ENCODE measurements around the gene ZNF320.
"Not testable (repeated sequence)": the region's sequence is repeated elsewhere in the genome, so short reads cannot be mapped to it uniquely, and the experiment has no call there.

Gene ZNF320

DNA sequence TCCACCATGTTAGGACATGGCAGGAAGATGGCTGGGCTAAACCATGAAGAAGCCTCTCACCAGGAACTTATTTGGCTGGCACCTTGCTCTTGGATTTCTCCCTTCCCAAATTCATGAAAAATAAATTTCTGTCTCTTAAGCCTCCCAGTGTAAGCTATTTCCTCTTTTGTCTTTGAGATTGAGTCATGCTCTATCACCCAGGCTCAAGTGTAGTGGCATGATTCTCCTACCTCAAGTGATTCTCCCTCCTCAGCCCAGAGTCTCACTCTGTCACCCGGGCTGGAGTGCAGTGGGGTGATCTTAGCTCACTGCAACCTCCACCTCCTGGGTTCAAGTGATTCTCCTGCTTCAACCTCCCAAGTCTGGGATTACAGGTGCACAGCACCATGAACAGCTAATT lies 13.2 kb upstream of the ZNF320 start:
- peaks cover 85% of the 10 kb centered on the region for H3K36me3 ChIP-seq (ENCODE audit: insufficient read depth, low read length)
- H2AFZ ChIP-seq (ENCODE audit: low read length): no peak overlapping the region

DNA sequence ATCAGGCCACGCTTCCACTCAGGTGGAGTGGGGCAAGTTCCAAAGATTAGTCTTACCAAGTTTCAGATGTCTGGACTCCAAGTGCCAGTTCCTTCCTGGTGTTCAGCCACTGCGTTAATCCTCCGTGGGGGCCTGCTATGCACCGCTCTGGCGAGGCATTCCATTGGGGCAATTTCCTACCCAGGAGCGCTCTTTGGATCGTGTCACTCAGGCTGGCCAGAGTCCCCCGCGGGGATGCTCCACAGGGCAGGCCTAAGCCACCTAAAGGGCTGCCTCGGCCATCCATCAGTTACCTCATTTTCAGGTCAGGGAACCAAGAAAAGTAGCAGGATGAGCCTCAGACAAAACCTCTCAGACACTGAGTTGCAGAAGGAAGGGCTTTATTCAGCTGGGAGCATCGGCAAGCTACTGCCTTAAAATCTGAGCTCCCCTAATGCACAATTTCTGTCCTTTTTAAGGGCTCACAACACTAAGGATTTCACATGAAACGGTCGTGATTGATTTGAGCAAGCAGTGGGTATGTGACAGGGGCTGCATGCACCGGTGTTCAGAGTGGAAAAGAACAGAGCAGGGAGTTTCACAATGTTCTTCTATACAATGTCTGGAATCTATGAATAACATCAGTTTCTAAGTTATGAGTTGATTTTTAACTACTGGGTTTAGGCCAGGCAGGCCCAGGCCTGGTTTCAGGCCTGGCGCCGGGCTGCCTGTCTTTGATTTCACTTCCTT lies 6.8 kb upstream of the ZNF320 start:
- not testable (repeated sequence) for H3K9me3 ChIP-seq (ENCODE audit: low read length); H3K9me2 ChIP-seq (ENCODE audit: low read depth, low read length); H3K27ac ChIP-seq (ENCODE audit: low read depth, low read length, poor library complexity, severe bottlenecking); H3K4me3 ChIP-seq (ENCODE audit: low read depth, low read length, poor library complexity, severe bottlenecking); H3K4me2 ChIP-seq (ENCODE audit: low read length); H3K27me3 ChIP-seq (ENCODE audit: insufficient read depth, low read length); H3K4me1 ChIP-seq (ENCODE audit: insufficient read depth, low read length, severe bottlenecking); H3F3A ChIP-seq (ENCODE audit: insufficient read depth, low read length); H2AFZ ChIP-seq (ENCODE audit: low read length); H4K20me1 ChIP-seq (ENCODE audit: insufficient read depth, low read length); H3K9ac ChIP-seq (ENCODE audit: low read length); H3K79me2 ChIP-seq (ENCODE audit: insufficient read depth, low read length)
- H3K36me3 ChIP-seq (ENCODE audit: insufficient read depth, low read length): peaks cover 33% of the 10 kb centered on the region

More for the DNA sequence above, 13.2 kb upstream of the ZNF320 start:
- no peak for TF ChIP-seq EZH2 (IDR thresholded peaks at IDR 0.05; ENCODE audit: borderline replicate concordance, low read length)
- TF ChIP-seq, protein P1, sequence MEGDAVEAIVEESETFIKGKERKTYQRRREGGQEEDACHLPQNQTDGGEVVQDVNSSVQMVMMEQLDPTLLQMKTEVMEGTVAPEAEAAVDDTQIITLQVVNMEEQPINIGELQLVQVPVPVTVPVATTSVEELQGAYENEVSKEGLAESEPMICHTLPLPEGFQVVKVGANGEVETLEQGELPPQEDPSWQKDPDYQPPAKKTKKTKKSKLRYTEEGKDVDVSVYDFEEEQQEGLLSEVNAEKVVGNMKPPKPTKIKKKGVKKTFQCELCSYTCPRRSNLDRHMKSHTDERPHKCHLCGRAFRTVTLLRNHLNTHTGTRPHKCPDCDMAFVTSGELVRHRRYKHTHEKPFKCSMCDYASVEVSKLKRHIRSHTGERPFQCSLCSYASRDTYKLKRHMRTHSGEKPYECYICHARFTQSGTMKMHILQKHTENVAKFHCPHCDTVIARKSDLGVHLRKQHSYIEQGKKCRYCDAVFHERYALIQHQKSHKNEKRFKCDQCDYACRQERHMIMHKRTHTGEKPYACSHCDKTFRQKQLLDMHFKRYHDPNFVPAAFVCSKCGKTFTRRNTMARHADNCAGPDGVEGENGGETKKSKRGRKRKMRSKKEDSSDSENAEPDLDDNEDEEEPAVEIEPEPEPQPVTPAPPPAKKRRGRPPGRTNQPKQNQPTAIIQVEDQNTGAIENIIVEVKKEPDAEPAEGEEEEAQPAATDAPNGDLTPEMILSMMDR (IDR thresholded peaks at IDR 0.05; ENCODE audit: low read length): no peak
- Histone ChIP-seq H3K79me2 (ENCODE audit: insufficient read depth, low read length) (no peaks in the 10 kb centered on the region), H3K27ac (ENCODE audit: low read depth, low read length, poor library complexity, severe bottlenecking) (no peak overlapping the region), H3K9ac (ENCODE audit: low read length) (no peak overlapping the region), H4K20me1 (ENCODE audit: insufficient read depth, low read length) (no peaks in the 10 kb centered on the region), H3K4me1 (ENCODE audit: insufficient read depth, low read length, severe bottlenecking) (no peaks in the 10 kb centered on the region), H3K9me2 (ENCODE audit: low read depth, low read length) (no peaks in the 10 kb centered on the region), H3K9me3 (ENCODE audit: low read length) (0 out of 2 replicates have a peak, but pooled peaks cover 4% of the 10 kb centered on the region), H3F3A (ENCODE audit: insufficient read depth, low read length) (no peaks in the 10 kb centered on the region), H3K4me3 (ENCODE audit: low read depth, low read length, poor library complexity, severe bottlenecking) (no peak overlapping the region), H3K4me2 (ENCODE audit: low read length) (no peak overlapping the region), H3K27me3 (ENCODE audit: insufficient read depth, low read length) (no peaks in the 10 kb centered on the region)

DNA sequence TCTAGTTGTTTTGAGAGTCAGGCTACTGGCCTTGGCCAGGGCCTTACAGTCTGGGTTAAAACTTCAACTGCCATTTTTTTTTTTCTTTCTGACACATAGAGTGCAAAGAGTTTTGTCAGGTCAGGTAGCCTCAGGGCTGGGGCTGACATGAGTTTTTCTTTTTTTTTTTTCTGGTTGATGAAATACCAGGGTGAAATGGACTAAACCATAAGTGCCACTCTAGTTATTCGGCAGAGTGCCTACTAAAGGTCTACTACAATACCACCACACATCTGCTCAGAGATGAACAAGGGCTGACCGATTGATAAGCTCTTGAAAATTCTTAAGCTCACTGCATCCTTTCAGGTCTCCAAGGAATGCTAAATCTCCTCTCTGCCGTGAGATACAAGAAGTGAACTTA lies 4.4 kb upstream of the ZNF320 start:
- H3K36me3 ChIP-seq (ENCODE audit: insufficient read depth, low read length): peaks cover 12% of the 10 kb centered on the region
- no peak overlapping the region for H3K9ac ChIP-seq (ENCODE audit: low read length)
- no peaks in the 10 kb centered on the region for H3K4me1 ChIP-seq (ENCODE audit: insufficient read depth, low read length, severe bottlenecking)
- H3K79me2 ChIP-seq (ENCODE audit: insufficient read depth, low read length): no peaks in the 10 kb centered on the region
- no peaks in the 10 kb centered on the region for H3K9me2 ChIP-seq (ENCODE audit: low read depth, low read length)
- TF ChIP-seq EZH2 (IDR thresholded peaks at IDR 0.05; ENCODE audit: borderline replicate concordance, low read length): no peak
- TF ChIP-seq, protein P1 (IDR thresholded peaks at IDR 0.05; ENCODE audit: low read length): no peak
- H4K20me1 ChIP-seq (ENCODE audit: insufficient read depth, low read length): no peaks in the 10 kb centered on the region
- H3K27ac ChIP-seq (ENCODE audit: low read depth, low read length, poor library complexity, severe bottlenecking): no peak overlapping the region
- H3K4me2 ChIP-seq (ENCODE audit: low read length): no peak overlapping the region
- no peak overlapping the region for H2AFZ ChIP-seq (ENCODE audit: low read length)
- no peaks in the 10 kb centered on the region for H3K27me3 ChIP-seq (ENCODE audit: insufficient read depth, low read length)
- peaks cover 6% of the 10 kb centered on the region; the same call in 1 of the 2 replicates for H3K9me3 ChIP-seq (ENCODE audit: low read length)
- no peaks in the 10 kb centered on the region for H3F3A ChIP-seq (ENCODE audit: insufficient read depth, low read length)
- no peak overlapping the region for H3K4me3 ChIP-seq (ENCODE audit: low read depth, low read length, poor library complexity, severe bottlenecking)

DNA sequence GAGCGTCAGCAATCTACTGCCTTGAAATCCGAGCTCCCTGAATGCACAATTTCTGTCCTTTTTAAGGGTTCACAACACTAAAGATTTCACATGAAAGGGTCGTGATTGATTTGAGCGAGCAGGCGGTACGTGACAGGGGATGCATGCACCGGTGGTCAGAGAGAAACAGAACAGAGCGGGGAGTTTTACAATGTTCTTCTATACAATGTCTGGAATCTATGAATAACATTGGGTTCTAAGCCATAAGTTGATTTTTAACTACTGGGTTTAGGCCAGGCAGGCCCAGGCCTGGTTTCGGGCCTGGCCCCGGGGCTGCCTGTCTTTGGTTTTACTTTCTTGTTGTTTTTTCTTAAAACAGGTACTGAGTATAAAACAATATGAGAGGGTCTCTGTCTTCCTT lies 1.2 kb upstream of the ZNF320 start:
- H3K4me1 ChIP-seq (ENCODE audit: insufficient read depth, low read length, severe bottlenecking): not testable (repeated sequence)

More for the DNA sequence above, 1.2 kb upstream of the ZNF320 start:
- not testable (repeated sequence) for H2AFZ ChIP-seq (ENCODE audit: low read length); H4K20me1 ChIP-seq (ENCODE audit: insufficient read depth, low read length); H3K4me3 ChIP-seq (ENCODE audit: low read depth, low read length, poor library complexity, severe bottlenecking); H3K79me2 ChIP-seq (ENCODE audit: insufficient read depth, low read length); H3K27ac ChIP-seq (ENCODE audit: low read depth, low read length, poor library complexity, severe bottlenecking); H3K36me3 ChIP-seq (ENCODE audit: insufficient read depth, low read length); H3K9me2 ChIP-seq (ENCODE audit: low read depth, low read length); H3K27me3 ChIP-seq (ENCODE audit: insufficient read depth, low read length); H3K9ac ChIP-seq (ENCODE audit: low read length); H3K4me2 ChIP-seq (ENCODE audit: low read length); H3F3A ChIP-seq (ENCODE audit: insufficient read depth, low read length); H3K9me3 ChIP-seq (ENCODE audit: low read length)
